Mesothelial cell of epicardium (in vitro differentiated cells): ENCODE data around the gene APH1A. TPM values are rescaled to one million over a fixed set of nuclear protein-coding genes. Genes with fewer than 3 reads are reported as not detected.
A peak's percentile ranks its signal among the peaks of the same experiment; 100 is the strongest.
"Not testable (repeated sequence)": the region's sequence is repeated elsewhere in the genome, so short reads cannot be mapped to it uniquely, and the experiment has no call there.

Source experiments
- DNase-seq, 2 experiments: peaks; one replicate each; pipeline ENCODE4 v3.0.0; 2021; ENCODE audit warnings: low spot score in 2 of 2; ENCODE audit not compliant: unreplicated experiment in 2 of 2
- H3K27ac Mint-ChIP-seq: 2 replicates; pipeline ENCODE4 v1.8.0; 2021; ENCODE audit warnings: mixed read lengths
- H3K27me3 Mint-ChIP-seq: 2 replicates; pipeline ENCODE4 v1.8.0; 2021; ENCODE audit warnings: low read depth, mixed read lengths
- H3K36me3 Mint-ChIP-seq: 2 replicates; pipeline ENCODE4 v1.8.0; 2021; ENCODE audit warnings: mixed read lengths
- H3K4me1 Mint-ChIP-seq: 2 replicates; pipeline ENCODE4 v1.8.0; 2021; ENCODE audit warnings: mixed read lengths
- H3K4me3 Mint-ChIP-seq: 2 replicates; pipeline ENCODE4 v1.8.0; 2021; ENCODE audit warnings: mild to moderate bottlenecking, moderate library complexity, mixed read lengths
- H3K9me3 Mint-ChIP-seq: 2 replicates; pipeline ENCODE4 v1.8.0; 2021; ENCODE audit warnings: mixed read lengths
- CTCF ChIP-seq: fragments of 200-600 bp; sonication (generic); IDR thresholded peaks from one replicate; pipeline ENCODE4 v1.5.0; 2021; ENCODE audit warnings: antibody characterized with exemption; ENCODE audit not compliant: unreplicated experiment
- total RNA-seq: library from RNA; stranded (reverse); gene quantifications from 3 replicates; pipeline ENCODE4 v1.2.1, GENCODE V29; 2021

The APH1A gene
- total RNA-seq, 1 donor from 2014 or later, result 138 TPM

GRCh38 chr1:150226486-150226885 is 42.3 kb downstream of the APH1A start:
- Mint-ChIP-seq H3K27me3 (no peaks in the 10 kb centered on the region), H3K36me3 (peaks cover 37% of the 10 kb centered on the region), H3K4me1 (no peaks in the 10 kb centered on the region), H3K4me3 (no peak overlapping the region), H3K27ac (no peak overlapping the region), H3K9me3 (no peaks in the 10 kb centered on the region)
- no peak for DNase-seq
- no peak for TF ChIP-seq CTCF

DNA sequence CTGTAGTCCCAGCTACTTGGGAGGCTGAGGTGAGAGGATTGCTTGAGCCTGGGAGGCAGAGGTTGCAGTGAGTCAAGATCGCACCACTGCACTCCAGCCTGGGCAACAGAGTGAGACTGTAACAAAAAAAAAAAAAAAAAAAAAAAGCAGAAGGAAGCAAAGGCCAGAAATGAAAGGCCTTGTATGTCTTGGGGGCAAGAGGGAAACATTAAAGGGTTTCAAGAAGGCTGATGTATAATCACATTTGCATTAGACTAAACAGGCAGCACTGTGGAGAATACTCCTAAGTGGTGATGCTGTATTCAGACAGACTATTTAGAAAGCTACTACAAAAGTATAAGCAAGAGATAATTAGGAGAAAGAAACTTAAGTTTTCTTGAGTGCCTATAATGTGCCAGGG is 43.3 kb downstream of the APH1A start:
- Mint-ChIP-seq H3K27me3 (no peaks in the 10 kb centered on the region), H3K27ac (no peak overlapping the region), H3K36me3 (peaks cover 38% of the 10 kb centered on the region), H3K9me3 (no peaks in the 10 kb centered on the region), H3K4me1 (no peaks in the 10 kb centered on the region), H3K4me3 (no peak overlapping the region)
- TF ChIP-seq CTCF, result no peak
- DNase-seq, result no peak

DNA sequence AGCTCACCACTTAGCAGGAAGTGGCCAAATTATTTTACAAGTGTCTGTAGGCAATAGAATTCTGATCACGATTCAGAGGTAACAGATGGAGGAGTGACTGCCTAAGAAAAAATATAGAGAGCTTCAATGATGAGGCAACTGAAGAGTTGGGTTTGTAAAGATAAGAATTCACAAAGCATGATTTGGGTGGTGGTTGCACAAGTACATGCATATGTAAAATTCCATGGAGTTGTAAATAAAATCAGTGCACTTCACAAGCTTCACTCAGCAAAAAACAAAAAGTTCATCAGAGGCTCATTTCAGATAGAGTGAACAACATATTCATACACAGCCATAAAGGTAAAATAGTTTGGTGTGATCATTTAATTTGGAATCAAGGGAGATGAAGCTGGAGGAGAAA is 43.8 kb downstream of the APH1A start:
- DNase-seq, result no peak
- H3K36me3 Mint-ChIP-seq, result peaks cover 39% of the 10 kb centered on the region
- no peak overlapping the region for H3K27ac Mint-ChIP-seq
- no peaks in the 10 kb centered on the region for H3K27me3 Mint-ChIP-seq
- no peaks in the 10 kb centered on the region for H3K9me3 Mint-ChIP-seq
- H3K4me1 Mint-ChIP-seq, result no peaks in the 10 kb centered on the region
- no peak overlapping the region for H3K4me3 Mint-ChIP-seq
- no peak for TF ChIP-seq CTCF

GRCh38 chr1:150221552-150221951 is 47.3 kb downstream of the APH1A start:
- no peaks in the 10 kb centered on the region for H3K4me1 Mint-ChIP-seq
- no peaks in the 10 kb centered on the region for H3K27me3 Mint-ChIP-seq
- H3K9me3 Mint-ChIP-seq, result no peaks in the 10 kb centered on the region
- no peak overlapping the region for H3K27ac Mint-ChIP-seq
- TF ChIP-seq CTCF, result peak; percentile 60
- H3K36me3 Mint-ChIP-seq, result peaks cover 26% of the 10 kb centered on the region
- no peak overlapping the region for H3K4me3 Mint-ChIP-seq
- no peak for DNase-seq

DNA sequence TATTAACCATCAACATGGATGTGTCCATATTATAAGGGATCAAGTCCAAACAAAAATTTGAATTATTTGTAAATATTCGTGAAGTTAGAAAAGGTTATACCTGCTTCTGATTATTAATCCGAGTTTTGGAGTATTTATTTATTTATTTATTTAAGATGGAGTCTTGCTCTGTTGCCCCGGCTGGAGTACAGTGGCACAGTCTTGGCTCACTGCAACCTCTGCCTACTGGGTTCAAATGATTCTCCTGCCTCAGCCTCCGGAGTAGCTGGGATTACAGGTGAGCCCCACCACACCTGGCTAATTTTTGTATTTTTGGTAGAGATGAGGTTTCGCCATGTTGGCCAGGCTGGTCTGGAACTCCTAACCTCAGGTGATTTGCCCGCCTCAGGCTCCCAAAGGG is 53.0 kb downstream of the APH1A start:
- H3K9me3 Mint-ChIP-seq, H3K27me3 Mint-ChIP-seq, DNase-seq: not testable (repeated sequence)

More for the DNA sequence above, 53.0 kb downstream of the APH1A start:
- H3K4me1 Mint-ChIP-seq, result peaks cover 11% of the 10 kb centered on the region
- H3K27ac Mint-ChIP-seq, H3K36me3 Mint-ChIP-seq, H3K4me3 Mint-ChIP-seq: not testable (repeated sequence)

Other genes with a start within 250 kb of the APH1A start
- gene VPS45, start 201.2 kb downstream of the APH1A start, total RNA-seq, result 51.3 to 56.5 TPM (median 53.0 TPM) in 3 replicates
- gene PLEKHO1, start 119.1 kb downstream of the APH1A start, total RNA-seq, result 80.1 to 84.5 TPM (median 81.8 TPM) in 3 replicates
- gene ANP32E, start 32.9 kb downstream of the APH1A start, total RNA-seq, result 50.2 to 56.6 TPM (median 56.2 TPM) in 3 replicates
- 3.8 to 5.0 TPM (median 3.8 TPM) in 3 replicates for gene CA14, start 11.2 kb downstream of the APH1A start, total RNA-seq
- 17.7 to 19.9 TPM (median 19.0 TPM) in 3 replicates for gene C1orf54, start 3.8 kb upstream of the APH1A start, total RNA-seq
- gene CIART, start 13.5 kb upstream of the APH1A start, total RNA-seq, result 9.2 to 10.6 TPM (median 9.8 TPM) in 3 replicates
- gene MRPS21, start 24.8 kb upstream of the APH1A start, total RNA-seq, result 64.3 to 65.6 TPM (median 65.5 TPM) in 3 replicates
- gene PRPF3, start 52.5 kb upstream of the APH1A start, total RNA-seq, result 81.2 to 87.1 TPM (median 84.1 TPM) in 3 replicates
- gene RPRD2, start 95.1 kb upstream of the APH1A start, total RNA-seq, result 38.5 to 40.5 TPM (median 39.9 TPM) in 3 replicates
- gene TARS2, start 218.4 kb upstream of the APH1A start, total RNA-seq, result 31.7 to 33.3 TPM (median 32.6 TPM) in 3 replicates
- gene ECM1, start 239.1 kb upstream of the APH1A start, total RNA-seq, result 4.9 to 5.0 TPM (median 4.9 TPM) in 3 replicates
- gene FALEC, start 246.7 kb upstream of the APH1A start, total RNA-seq, result 1.2 to 1.9 TPM (median 1.7 TPM) in 3 replicates